ENCODE measurements around the gene BACE2.

DNA sequence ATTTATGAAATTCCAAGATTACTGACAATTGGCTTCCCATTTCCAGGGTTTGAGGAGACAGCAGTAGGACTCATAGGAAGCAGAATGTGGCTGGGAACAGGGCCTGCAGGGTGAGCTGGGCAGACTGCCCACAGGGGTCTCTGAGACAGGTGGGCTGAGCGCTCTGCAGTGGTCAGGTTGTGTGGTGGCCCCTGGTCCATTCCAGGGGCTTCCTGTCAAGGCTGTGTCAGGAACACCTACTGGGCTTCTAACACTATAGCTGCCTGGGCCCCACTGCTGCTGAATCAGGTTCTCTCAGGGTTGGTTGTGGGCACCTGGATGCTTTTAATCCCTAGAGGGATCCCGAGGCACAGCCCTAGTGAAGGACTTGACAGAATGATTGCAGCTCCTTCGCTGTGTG is 72.1 kb downstream of the BACE2 start:
- TF ChIP-seq, protein P1, sequence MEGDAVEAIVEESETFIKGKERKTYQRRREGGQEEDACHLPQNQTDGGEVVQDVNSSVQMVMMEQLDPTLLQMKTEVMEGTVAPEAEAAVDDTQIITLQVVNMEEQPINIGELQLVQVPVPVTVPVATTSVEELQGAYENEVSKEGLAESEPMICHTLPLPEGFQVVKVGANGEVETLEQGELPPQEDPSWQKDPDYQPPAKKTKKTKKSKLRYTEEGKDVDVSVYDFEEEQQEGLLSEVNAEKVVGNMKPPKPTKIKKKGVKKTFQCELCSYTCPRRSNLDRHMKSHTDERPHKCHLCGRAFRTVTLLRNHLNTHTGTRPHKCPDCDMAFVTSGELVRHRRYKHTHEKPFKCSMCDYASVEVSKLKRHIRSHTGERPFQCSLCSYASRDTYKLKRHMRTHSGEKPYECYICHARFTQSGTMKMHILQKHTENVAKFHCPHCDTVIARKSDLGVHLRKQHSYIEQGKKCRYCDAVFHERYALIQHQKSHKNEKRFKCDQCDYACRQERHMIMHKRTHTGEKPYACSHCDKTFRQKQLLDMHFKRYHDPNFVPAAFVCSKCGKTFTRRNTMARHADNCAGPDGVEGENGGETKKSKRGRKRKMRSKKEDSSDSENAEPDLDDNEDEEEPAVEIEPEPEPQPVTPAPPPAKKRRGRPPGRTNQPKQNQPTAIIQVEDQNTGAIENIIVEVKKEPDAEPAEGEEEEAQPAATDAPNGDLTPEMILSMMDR (IDR thresholded peaks at IDR 0.05; ENCODE audit: poor library complexity, severe bottlenecking) = no peak
- TF ChIP-seq EP300 (conservative IDR thresholded peaks at IDR 0.05; ENCODE audit: poor library complexity, severe bottlenecking) = no peak
